Mesenchymal stem cell (in vitro differentiated cells and primary cell): Measurements from ENCODE around the gene SLC7A9.

ENCODE experiments used
- DNase-seq: peaks from one replicate; pipeline ENCODE4 v3.0.0-alpha.2; 2013
- H2AFZ ChIP-seq: one replicate; pipeline ENCODE4 v1.6.1; 2013; ENCODE audit warnings: low read depth, mild to moderate bottlenecking, control low read depth, inconsistent platforms, low read length, moderate library complexity
- H2AK5ac ChIP-seq: 2 replicates; pipeline ENCODE4 v1.6.1; 2013; ENCODE audit warnings: low read length, moderate library complexity, mild to moderate bottlenecking, inconsistent platforms; ENCODE audit not compliant: severe bottlenecking
- H2BK120ac ChIP-seq: one replicate; pipeline ENCODE4 v1.6.1; 2013; ENCODE audit warnings: low read depth, mild to moderate bottlenecking, inconsistent platforms, low read length, moderate library complexity
- H2BK12ac ChIP-seq, 2 experiments: one replicate each; pipeline ENCODE4 v1.6.1; 2013; ENCODE audit warnings: inconsistent platforms in 2 of 2, low read length in 2 of 2, mild to moderate bottlenecking in 2 of 2, moderate library complexity in 2 of 2, control low read depth in 1 of 2
- H2BK15ac ChIP-seq: one replicate; pipeline ENCODE4 v1.6.1; 2013; ENCODE audit warnings: mild to moderate bottlenecking, low read depth, inconsistent platforms; ENCODE audit not compliant: poor library complexity, severe bottlenecking
- H2BK5ac ChIP-seq: 2 replicates; pipeline ENCODE4 v1.6.1; 2013; ENCODE audit warnings: low read depth, mild to moderate bottlenecking, low read length, control low read depth, inconsistent platforms; ENCODE audit not compliant: poor library complexity, severe bottlenecking
- H3K14ac ChIP-seq, 2 experiments: one replicate each; pipeline ENCODE4 v1.6.1; 2013; ENCODE audit warnings: inconsistent platforms in 2 of 2, low read length in 2 of 2, control low read depth in 1 of 2, mild to moderate bottlenecking in 1 of 2, moderate library complexity in 1 of 2
- H3K18ac ChIP-seq, 2 experiments: one replicate each; pipeline ENCODE4 v1.6.1; 2013; ENCODE audit warnings: inconsistent platforms in 2 of 2, low read length in 2 of 2, control low read depth in 1 of 2, low read depth in 1 of 2, mild to moderate bottlenecking in 1 of 2
- H3K23ac ChIP-seq, 2 experiments: one replicate each; pipeline ENCODE4 v1.6.1; 2013; ENCODE audit warnings: inconsistent platforms in 2 of 2, low read length in 2 of 2, mild to moderate bottlenecking in 2 of 2, moderate library complexity in 2 of 2, control low read depth in 1 of 2
- H3K27ac ChIP-seq: 2 replicates; pipeline ENCODE4 v1.5.1; 2013; ENCODE audit warnings: mild to moderate bottlenecking, moderate library complexity, low read length, control low read depth, inconsistent platforms; ENCODE audit not compliant: poor library complexity, severe bottlenecking
- H3K27me3 ChIP-seq, 2 experiments: 2 replicates each; pipeline versions ENCODE4 v1.6.1 to v1.7.0; 2013; ENCODE audit warnings: low read length in 2 of 2, mild to moderate bottlenecking in 2 of 2, moderate library complexity in 2 of 2, control low read depth in 1 of 2, inconsistent platforms in 1 of 2; ENCODE audit not compliant: control insufficient read depth in 1 of 2, insufficient read depth in 1 of 2
- H3K36me3 ChIP-seq, 2 experiments: 2 replicates each; pipeline versions ENCODE4 v1.6.1 to v1.7.0; 2013; ENCODE audit warnings: low read length in 2 of 2, control low read depth in 1 of 2, inconsistent platforms in 1 of 2, low read depth in 1 of 2, mild to moderate bottlenecking in 1 of 2; ENCODE audit not compliant: insufficient read depth in 2 of 2, control insufficient read depth in 1 of 2
- H3K4ac ChIP-seq, 2 experiments: one replicate each; pipeline ENCODE4 v1.6.1; 2013; ENCODE audit warnings: inconsistent platforms in 2 of 2, low read length in 2 of 2, mild to moderate bottlenecking in 2 of 2, moderate library complexity in 2 of 2, control low read depth in 1 of 2, low read depth in 1 of 2
- H3K4me1 ChIP-seq: 2 replicates; pipeline ENCODE4 v1.6.1; 2013; ENCODE audit warnings: low read depth, low read length, control low read depth; ENCODE audit not compliant: control insufficient read depth, insufficient read depth
- H3K4me2 ChIP-seq: 2 replicates; pipeline ENCODE4 v1.6.1; 2013; ENCODE audit warnings: low read length, mild to moderate bottlenecking, inconsistent platforms; ENCODE audit not compliant: poor library complexity, severe bottlenecking
- H3K4me3 ChIP-seq, 2 experiments: 2 replicates each; pipeline versions ENCODE4 v1.5.1 to v1.7.0; 2013; ENCODE audit warnings: low read length in 2 of 2, mild to moderate bottlenecking in 2 of 2, control low read depth in 1 of 2, low read depth in 1 of 2; ENCODE audit not compliant: insufficient read depth in 1 of 2
- H3K79me1 ChIP-seq: replicated peaks from 2 replicates; pipeline ENCODE4 v1.6.1; 2013; ENCODE audit warnings: mild to moderate bottlenecking, control low read depth, low read length, inconsistent platforms; ENCODE audit not compliant: poor library complexity, severe bottlenecking
- H3K9ac ChIP-seq: 2 replicates; pipeline ENCODE4 v1.7.0; 2013; ENCODE audit warnings: mild to moderate bottlenecking, low read length, moderate library complexity
- H3K9me3 ChIP-seq: 2 replicates; pipeline ENCODE4 v1.7.0; 2013; ENCODE audit warnings: mild to moderate bottlenecking, low read length; ENCODE audit not compliant: control insufficient read depth
- H4K8ac ChIP-seq: one replicate; pipeline ENCODE4 v1.6.1; 2013; ENCODE audit warnings: inconsistent platforms, mild to moderate bottlenecking, low read length, moderate library complexity
- H4K91ac ChIP-seq: one replicate; pipeline ENCODE4 v1.6.1; 2013; ENCODE audit warnings: mild to moderate bottlenecking, low read length, inconsistent platforms
- WGBS: methylation state at CpG from one replicate; pipeline ENCODE4 v1.1.7; 2013; ENCODE audit warnings: mixed read lengths; 5-methylcytosine and 5-hydroxymethylcytosine counted together

Gene SLC7A9

GRCh38 chr19:32816555-32817099 lies 52.9 kb downstream of the SLC7A9 start:
- Histone ChIP-seq H2AFZ (no peak overlapping the region), H4K91ac (no peak overlapping the region), H4K8ac (no peak overlapping the region), H3K4ac (no peak overlapping the region), H2BK120ac (no peak overlapping the region), H3K79me1 (no peaks in the 10 kb centered on the region), H2BK15ac (no peak overlapping the region), H3K36me3 (no peaks in the 10 kb centered on the region), H3K23ac (no peak overlapping the region), H2BK12ac (no peak overlapping the region), H3K4me3 (no peak overlapping the region), H3K4me1 (no peaks in the 10 kb centered on the region), H3K9ac (no peak overlapping the region), H3K4me2 (no peak overlapping the region), H2AK5ac (no peak overlapping the region), H2BK5ac (no peak overlapping the region), H3K9me3 (no peaks in the 10 kb centered on the region), H3K27me3 (peaks cover 9 to 45% of the 10 kb centered on the region in 2 experiments), H3K14ac (no peak overlapping the region), H3K18ac (no peak overlapping the region), H3K27ac (no peak overlapping the region)
- 63% methylated on average over 5 of the region's 7 CpGs for WGBS
- DNase-seq, result no peak

- H4K91ac ChIP-seq, result no peak overlapping the region
- no peak overlapping the region for H2BK5ac ChIP-seq
- no peak for DNase-seq
- H3K27me3 ChIP-seq, result peaks cover 3 to 36% of the 10 kb centered on the region in 2 experiments
- no peak overlapping the region for H3K4me2 ChIP-seq
- H2AK5ac ChIP-seq, result no peak overlapping the region
- no peak overlapping the region for H3K4ac ChIP-seq
- 79% methylated on average over 6 of the region's 6 CpGs for WGBS
- H3K27ac ChIP-seq, result no peak overlapping the region
- H3K36me3 ChIP-seq, result no peaks in the 10 kb centered on the region
- no peak overlapping the region for H3K9ac ChIP-seq
- no peak overlapping the region for H3K14ac ChIP-seq
- H3K4me3 ChIP-seq, result no peak overlapping the region
- no peaks in the 10 kb centered on the region for H3K9me3 ChIP-seq
- H2BK15ac ChIP-seq, result no peak overlapping the region
- H4K8ac ChIP-seq, result no peak overlapping the region
- no peak overlapping the region for H3K23ac ChIP-seq
- no peak overlapping the region for H2AFZ ChIP-seq
- H3K18ac ChIP-seq, result no peak overlapping the region
- no peaks in the 10 kb centered on the region for H3K4me1 ChIP-seq
- H2BK120ac ChIP-seq, result no peak overlapping the region
- no peaks in the 10 kb centered on the region for H3K79me1 ChIP-seq
- no peak overlapping the region for H2BK12ac ChIP-seq
Measured at GRCh38 chr19:32814624-32815023, 54.9 kb downstream of the SLC7A9 start.

GRCh38 chr19:32813862-32814425 lies 55.6 kb downstream of the SLC7A9 start:
- Histone ChIP-seq H3K23ac (no peak overlapping the region), H3K4me1 (no peaks in the 10 kb centered on the region), H4K8ac (no peak overlapping the region), H3K18ac (no peak overlapping the region), H3K9ac (no peak overlapping the region), H3K79me1 (no peaks in the 10 kb centered on the region), H2AK5ac (no peak overlapping the region), H3K4me3 (no peak overlapping the region), H3K27ac (no peak overlapping the region), H3K4me2 (no peak overlapping the region), H2BK15ac (no peak overlapping the region), H2BK5ac (no peak overlapping the region), H3K4ac (no peak overlapping the region), H3K36me3 (no peaks in the 10 kb centered on the region), H3K27me3 (peaks cover 3 to 32% of the 10 kb centered on the region in 2 experiments), H2BK12ac (no peak overlapping the region), H2AFZ (no peak overlapping the region), H2BK120ac (no peak overlapping the region), H3K14ac (no peak overlapping the region), H3K9me3 (no peaks in the 10 kb centered on the region), H4K91ac (no peak overlapping the region)
- no peak for DNase-seq
- 96% methylated on average over 7 of the region's 15 CpGs for WGBS

- no peak overlapping the region for H3K4ac ChIP-seq
- H3K4me3 ChIP-seq, result no peak overlapping the region
- H3K27me3 ChIP-seq, result peaks cover 0 to 24% of the 10 kb centered on the region in 2 experiments
- H2AFZ ChIP-seq, result no peak overlapping the region
- no peak overlapping the region for H3K23ac ChIP-seq
- no peak overlapping the region for H2AK5ac ChIP-seq
- H4K91ac ChIP-seq, result no peak overlapping the region
- H3K9me3 ChIP-seq, result no peaks in the 10 kb centered on the region
- no peaks in the 10 kb centered on the region for H3K4me1 ChIP-seq
- no peak overlapping the region for H3K14ac ChIP-seq
- H3K9ac ChIP-seq, result no peak overlapping the region
- 88% methylated on average over 3 of the region's 3 CpGs for WGBS
- H3K27ac ChIP-seq, result no peak overlapping the region
- no peak overlapping the region for H2BK120ac ChIP-seq
- H3K36me3 ChIP-seq, result no peaks in the 10 kb centered on the region
- H3K79me1 ChIP-seq, result no peaks in the 10 kb centered on the region
- no peak overlapping the region for H2BK15ac ChIP-seq
- H4K8ac ChIP-seq, result no peak overlapping the region
- no peak overlapping the region for H3K18ac ChIP-seq
- no peak for DNase-seq
- H3K4me2 ChIP-seq, result no peak overlapping the region
- no peak overlapping the region for H2BK5ac ChIP-seq
- no peak overlapping the region for H2BK12ac ChIP-seq
Measured at GRCh38 chr19:32812571-32812970, 57.0 kb downstream of the SLC7A9 start.
